Measurements from ENCODE around the gene RBPJL. TPM values are rescaled to one million over a fixed set of nuclear protein-coding genes. Genes with fewer than 3 reads are reported as not detected.

Gene RBPJL
- total RNA-seq, 4 donors from 2014 or later = not detected

- H3K27ac ChIP-seq = no peak overlapping the region
- no peak for TF ChIP-seq POLR2A (IDR thresholded peaks at IDR 0.05)
- peaks cover 3 to 8% of the 10 kb centered on the region in 2 donors for H3K4me1 ChIP-seq
- no peak for DNase-seq
- H3K9me3 ChIP-seq = no peaks in the 10 kb centered on the region
- H3K36me3 ChIP-seq = no peaks in the 10 kb centered on the region
- intact Hi-C loops (cut with DNase I) = loop anchor here (10.0 kb wide), 1 partner anchor 463 kb away; no protein-coding TSS in a partner anchor
- no peaks in the 10 kb centered on the region for H3K27me3 ChIP-seq
- H3K4me3 ChIP-seq (replicated peaks in 1 of 3) = no peak overlapping the region
- WGBS, 2 donors = 43 to 57% methylated on average over 15 to 21 of the region's 21 CpGs
Observed at GRCh38 chr20:45312241-45312640, 5.6 kb downstream of the RBPJL start.

GRCh38 chr20:45313065-45313695 is 6.5 kb downstream of the RBPJL start:
- no peaks in the 10 kb centered on the region for H3K27me3 ChIP-seq
- H3K4me1 ChIP-seq = peaks cover 2 to 6% of the 10 kb centered on the region in 2 donors
- TF ChIP-seq CTCF (IDR thresholded peaks at IDR 0.05) = no peak
- no peak for TF ChIP-seq POLR2A (IDR thresholded peaks at IDR 0.05)
- intact Hi-C loops (cut with DNase I) = loop anchor here (10.0 kb wide), 1 partner anchor 462 kb away; no protein-coding TSS in a partner anchor
- H3K36me3 ChIP-seq = no peaks in the 10 kb centered on the region
- H3K27ac ChIP-seq = no peak overlapping the region
- no peak overlapping the region for H3K4me3 ChIP-seq (replicated peaks in 1 of 3)
- DNase-seq = no peak
- 81 to 82% methylated on average over 8 of the region's 8 CpGs for WGBS, 2 donors
- H3K9me3 ChIP-seq = no peaks in the 10 kb centered on the region

GRCh38 chr20:45313943-45314342 is 7.3 kb downstream of the RBPJL start:
- H3K27ac ChIP-seq = no peak overlapping the region
- DNase-seq = no peak
- no peaks in the 10 kb centered on the region for H3K36me3 ChIP-seq
- TF ChIP-seq POLR2A (IDR thresholded peaks at IDR 0.05) = no peak
- TF ChIP-seq CTCF (IDR thresholded peaks at IDR 0.05) = no peak
- H3K4me1 ChIP-seq = peaks cover 0 to 3% of the 10 kb centered on the region in 2 donors
- WGBS, 2 donors = 76 to 87% methylated on average over 11 of the region's 11 CpGs
- H3K9me3 ChIP-seq = no peaks in the 10 kb centered on the region
- intact Hi-C loops (cut with DNase I) = loop anchor here (10.0 kb wide), 1 partner anchor 461 kb away; no protein-coding TSS in a partner anchor
- H3K27me3 ChIP-seq = no peaks in the 10 kb centered on the region
- H3K4me3 ChIP-seq (replicated peaks in 1 of 3) = no peak overlapping the region

DNA sequence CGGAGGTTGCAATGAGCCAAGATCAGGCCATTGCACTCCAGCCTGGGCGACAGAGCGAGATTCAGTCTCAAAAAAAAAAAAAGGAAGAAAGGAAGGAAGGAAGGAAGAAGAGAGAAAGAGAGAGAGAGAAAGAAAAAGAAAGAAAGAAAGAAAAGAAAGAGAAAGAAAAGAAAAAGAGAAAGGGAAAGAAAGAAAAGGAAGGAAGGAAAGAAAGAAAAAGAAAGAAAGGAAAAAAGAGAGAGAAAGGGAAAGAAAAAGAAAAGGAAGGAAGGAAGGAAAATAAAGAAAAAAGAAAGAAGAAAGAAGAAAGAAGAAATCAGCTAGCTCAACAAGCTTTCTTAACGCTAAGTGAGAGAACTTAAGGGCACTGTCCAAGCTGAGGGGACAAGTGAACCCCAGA is 9.0 kb downstream of the RBPJL start:
- intact Hi-C loops (cut with DNase I) = loop anchor here (5.0 to 10.0 kb wide), 3 partner anchors 57 to 459 kb away; no protein-coding TSS in a partner anchor
- Histone ChIP-seq H3K9me3 (no peaks in the 10 kb centered on the region), H3K27ac (no peak overlapping the region), H3K36me3 (no peaks in the 10 kb centered on the region), H3K4me1 (peaks cover 0 to 3% of the 10 kb centered on the region in 2 donors), H3K27me3 (no peaks in the 10 kb centered on the region), H3K4me3 (replicated peaks in 1 of 3) (no peak overlapping the region)
- 85 to 89% methylated on average over 4 of the region's 4 CpGs for WGBS, 2 donors
- TF ChIP-seq CTCF (IDR thresholded peaks at IDR 0.05) = no peak
- TF ChIP-seq POLR2A (IDR thresholded peaks at IDR 0.05) = no peak
- no peak for DNase-seq

GRCh38 chr20:45316150-45317080 is 9.8 kb downstream of the RBPJL start:
- intact Hi-C loops (cut with DNase I) = loop anchor here (5.0 to 10.0 kb wide), 3 partner anchors 56 to 458 kb away; no protein-coding TSS in a partner anchor
- WGBS, 2 donors = 19 to 23% methylated on average over 28 to 51 of the region's 71 CpGs
- no peak for TF ChIP-seq POLR2A (IDR thresholded peaks at IDR 0.05)
- no peak for TF ChIP-seq CTCF (IDR thresholded peaks at IDR 0.05)

More at GRCh38 chr20:45316150-45317080, 9.8 kb downstream of the RBPJL start:
- Histone ChIP-seq H3K27ac (no peak overlapping the region), H3K4me3 (replicated peaks in 1 of 3) (no peak overlapping the region), H3K9me3 (no peaks in the 10 kb centered on the region), H3K36me3 (no peaks in the 10 kb centered on the region), H3K4me1 (peaks cover 0 to 3% of the 10 kb centered on the region in 2 donors), H3K27me3 (no peaks in the 10 kb centered on the region)
- no peak for DNase-seq

All from thyroid gland (tissue), 4 donors.